Karpas-422 (cell line): Measurements from ENCODE around the gene LDLR. TPM values are rescaled to one million over a fixed set of nuclear protein-coding genes. Genes with fewer than 3 reads are reported as not detected.
"Not testable (repeated sequence)": the region's sequence is repeated elsewhere in the genome, so short reads cannot be mapped to it uniquely, and the experiment has no call there.

Experiments used
- DNase-seq: peaks from one replicate; pipeline ENCODE4 v3.0.0-alpha.2; 2015
- H2AFZ ChIP-seq: fragments of 200-600 bp; sonication (generic); 2 replicates; pipeline ENCODE4 v1.6.1; 2014; ENCODE audit warnings: antibody characterized with exemption, low read length, mixed read lengths
- H3K27ac ChIP-seq: fragments of 200-600 bp; sonication (generic); 2 replicates; pipeline ENCODE4 v1.5.1; 2014; ENCODE audit warnings: mild to moderate bottlenecking, low read length, moderate library complexity
- H3K27me3 ChIP-seq: fragments of 200-600 bp; sonication (generic); 2 replicates; pipeline ENCODE4 v1.6.1; 2014; ENCODE audit warnings: low read length, mixed read lengths
- H3K36me3 ChIP-seq: fragments of 200-600 bp; sonication (generic); 2 replicates; pipeline ENCODE4 v1.6.1; 2014; ENCODE audit warnings: low read length, mixed read lengths; ENCODE audit not compliant: insufficient read depth
- H3K4me1 ChIP-seq: fragments of 200-600 bp; sonication (generic); 2 replicates; pipeline ENCODE4 v1.6.1; 2014; ENCODE audit warnings: mild to moderate bottlenecking, low read length, mixed read lengths
- H3K4me2 ChIP-seq: fragments of 200-600 bp; sonication (generic); 2 replicates; pipeline ENCODE4 v1.6.1; 2014; ENCODE audit warnings: low read length, low read depth, mild to moderate bottlenecking; ENCODE audit not compliant: poor library complexity, severe bottlenecking
- H3K4me3 ChIP-seq: fragments of 200-600 bp; sonication (generic); 2 replicates; pipeline ENCODE4 v1.5.1; 2014; ENCODE audit warnings: mild to moderate bottlenecking, antibody characterized with exemption, low read length, mixed read lengths
- H3K79me2 ChIP-seq: fragments of 200-600 bp; sonication (generic); 2 replicates; pipeline ENCODE4 v1.6.1; 2014; ENCODE audit warnings: mild to moderate bottlenecking, low read length, mixed read lengths
- H3K9ac ChIP-seq: fragments of 200-600 bp; sonication (generic); 2 replicates; pipeline ENCODE4 v1.6.0; 2014; ENCODE audit warnings: low read length
- H3K9me2 ChIP-seq: fragments of 200-600 bp; sonication (generic), shearing (Covaris generic); replicated peaks from 2 replicates; pipeline ENCODE4 v1.6.0; 2014; ENCODE audit warnings: mild to moderate bottlenecking, low read length, moderate library complexity; ENCODE audit not compliant: insufficient read depth
- H3K9me3 ChIP-seq: fragments of 300-700, 200-600 bp; sonication (generic); 2 replicates; pipeline ENCODE4 v1.6.1; 2014; ENCODE audit warnings: low read length, mixed read lengths
- H4K20me1 ChIP-seq: fragments of 200-600 bp; sonication (generic); 2 replicates; pipeline ENCODE4 v1.6.1; 2014; ENCODE audit warnings: mild to moderate bottlenecking, antibody characterized with exemption, low read length, low read depth; ENCODE audit not compliant: insufficient read depth
- total RNA-seq: library from RNA; depleted of rRNA; stranded (reverse); fragments of >200 nt; shearing (Covaris generic); gene quantifications from 2 replicates; pipeline ENCODE4 v1.2.3, GENCODE V29; 2014; ENCODE audit warnings: low replicate concordance

The LDLR gene
- total RNA-seq, 1 experiment from 2014 or later = 49.8 TPM

DNA sequence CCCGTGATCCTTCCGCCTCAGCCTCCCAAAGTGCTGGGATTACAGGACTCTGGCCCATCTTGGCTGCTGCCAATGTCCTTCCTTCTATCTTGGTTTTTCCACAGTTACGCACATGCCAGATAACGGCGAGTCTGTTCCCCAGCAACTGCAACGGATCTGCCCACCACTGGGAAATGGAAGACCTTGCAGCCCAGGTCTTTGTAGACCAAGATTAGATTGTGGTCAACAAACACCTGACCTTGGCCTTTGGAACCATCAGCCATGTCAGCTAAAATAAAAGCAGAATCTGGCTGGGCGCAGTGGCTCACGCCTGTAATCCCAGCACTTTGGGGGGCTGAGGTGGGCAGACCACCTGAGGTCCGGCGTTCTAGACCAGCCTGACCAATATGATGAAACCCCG, 10.4 kb upstream of the LDLR start:
- Histone ChIP-seq H3K9me2 (no peaks in the 10 kb centered on the region), H3K4me2 (no peak overlapping the region), H3K9ac (no peak overlapping the region), H3K36me3 (no peaks in the 10 kb centered on the region), H3K27ac (no peak overlapping the region), H4K20me1 (no peaks in the 10 kb centered on the region), H3K4me1 (no peaks in the 10 kb centered on the region; the same call in 1 of the 2 replicates), H3K9me3 (no peaks in the 10 kb centered on the region), H3K27me3 (no peaks in the 10 kb centered on the region), H3K79me2 (no peaks in the 10 kb centered on the region), H3K4me3 (no peak overlapping the region), H2AFZ (no peak overlapping the region)
- DNase-seq = no peak

DNA sequence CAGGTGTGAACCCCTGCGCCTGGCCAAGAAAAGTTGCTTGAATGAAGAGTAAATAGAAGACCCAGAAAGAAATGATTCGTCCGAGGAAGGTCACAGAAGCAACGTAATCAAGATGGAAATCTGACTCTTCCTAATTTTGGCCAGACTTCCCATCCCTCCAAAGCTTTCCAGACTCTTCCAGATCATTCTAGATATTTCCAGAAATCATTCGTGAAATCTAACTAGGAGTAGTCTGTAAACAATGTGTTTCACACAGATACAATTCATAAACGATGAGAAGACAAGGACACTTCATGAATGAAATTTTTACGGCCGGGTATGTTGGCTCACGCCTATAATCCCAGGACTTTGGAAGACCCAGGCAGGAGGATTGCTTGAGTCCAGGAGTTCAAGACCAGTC, 9.3 kb upstream of the LDLR start:
- Histone ChIP-seq H3K9me2 (no peaks in the 10 kb centered on the region), H3K27ac (no peak overlapping the region), H3K4me1 (no peaks in the 10 kb centered on the region), H4K20me1 (no peaks in the 10 kb centered on the region), H3K79me2 (no peaks in the 10 kb centered on the region), H3K9ac (no peak overlapping the region), H3K4me2 (no peak overlapping the region), H3K27me3 (no peaks in the 10 kb centered on the region), H3K36me3 (no peaks in the 10 kb centered on the region), H3K4me3 (no peak overlapping the region), H2AFZ (no peak overlapping the region), H3K9me3 (no peaks in the 10 kb centered on the region)
- DNase-seq = no peak

DNA sequence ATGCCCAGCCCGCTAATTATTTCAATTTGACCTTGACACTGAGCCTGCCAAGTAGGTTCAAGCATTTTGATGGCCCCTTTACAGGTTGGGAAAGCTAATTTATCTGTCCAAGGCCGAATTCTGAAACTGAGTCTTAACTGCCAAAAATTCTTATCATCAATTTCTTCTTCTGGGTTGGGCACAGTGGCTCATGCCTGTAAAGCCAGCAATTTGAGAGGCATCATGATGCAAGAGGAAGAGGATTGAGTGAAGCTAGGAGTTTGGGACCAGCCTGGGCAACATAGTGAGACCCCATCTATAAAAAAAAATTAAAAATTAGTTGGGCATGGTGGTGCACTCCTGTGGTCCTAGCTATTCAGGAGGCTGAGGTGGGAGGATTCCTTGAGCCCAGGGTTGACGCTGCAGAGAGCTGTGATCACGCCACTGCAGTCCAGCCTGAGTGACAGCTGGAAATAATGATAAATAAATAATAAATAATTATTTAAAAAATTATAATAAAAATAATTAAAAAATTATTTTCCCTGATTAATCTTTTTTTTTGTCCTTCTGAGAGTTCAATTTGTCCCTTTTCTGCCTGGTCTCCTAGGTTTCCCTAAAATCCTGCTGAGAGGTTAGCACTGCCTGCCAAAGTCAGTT, 1.3 kb upstream of the LDLR start:
- Histone ChIP-seq H2AFZ (no peak overlapping the region), H3K27me3 (no peaks in the 10 kb centered on the region), H3K27ac (peak overlapping the region; percentile 92; the same call in 1 of the 2 replicates), H3K4me2 (no peak overlapping the region), H3K79me2 (peaks cover 33% of the 10 kb centered on the region), H3K9ac (no peak overlapping the region), H3K36me3 (peaks cover 19% of the 10 kb centered on the region), H3K4me1 (peaks cover 31% of the 10 kb centered on the region), H3K9me2 (no peaks in the 10 kb centered on the region), H3K9me3 (no peaks in the 10 kb centered on the region), H3K4me3 (no peak overlapping the region), H4K20me1 (peaks cover 24% of the 10 kb centered on the region)
- DNase-seq = no peak

DNA sequence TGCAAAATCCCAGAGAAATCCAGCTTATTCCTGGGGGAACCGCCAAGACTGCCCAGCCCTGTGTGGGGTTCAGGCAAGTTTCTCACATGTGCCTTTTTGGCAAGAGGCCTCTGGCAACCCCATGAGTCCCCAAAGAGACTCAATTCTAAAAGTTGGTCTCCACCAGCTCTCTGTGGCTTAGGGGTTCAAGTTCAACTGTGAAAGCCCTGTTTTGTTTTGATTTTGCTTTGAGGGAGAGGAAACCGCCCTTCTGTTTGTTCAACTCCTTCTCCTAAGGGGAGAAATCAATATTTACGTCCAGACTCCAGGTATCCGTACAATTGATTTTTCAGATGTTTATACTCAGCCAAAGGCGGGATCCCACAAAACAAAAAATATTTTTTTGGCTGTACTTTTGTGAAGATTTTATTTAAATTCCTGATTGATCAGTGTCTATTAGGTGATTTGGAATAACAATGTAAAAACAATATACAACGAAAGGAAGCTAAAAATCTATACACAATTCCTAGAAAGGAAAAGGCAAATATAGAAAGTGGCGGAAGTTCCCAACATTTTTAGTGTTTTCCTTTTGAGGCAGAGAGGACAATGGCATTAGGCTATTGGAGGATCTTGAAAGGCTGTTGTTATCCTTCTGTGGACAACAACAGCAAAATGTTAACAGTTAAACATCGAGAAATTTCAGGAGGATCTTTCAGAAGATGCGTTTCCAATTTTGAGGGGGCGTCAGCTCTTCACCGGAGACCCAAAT, 583 bp upstream of the LDLR start:
- peaks cover 40% of the 10 kb centered on the region for H3K79me2 ChIP-seq
- peak overlapping the region; percentile 87 for H3K9ac ChIP-seq
- H4K20me1 ChIP-seq = peaks cover 31% of the 10 kb centered on the region
- no peaks in the 10 kb centered on the region for H3K9me3 ChIP-seq
- H3K27ac ChIP-seq = peak overlapping the region; percentile 92
- DNase-seq = no peak
- H3K36me3 ChIP-seq = peaks cover 24% of the 10 kb centered on the region
- H3K9me2 ChIP-seq = no peaks in the 10 kb centered on the region
- H2AFZ ChIP-seq = 0 out of 2 replicates have a peak overlapping the region, but pooled peaks have one; percentile 19
- peak overlapping the region; percentile 59 for H3K4me2 ChIP-seq
- no peaks in the 10 kb centered on the region for H3K27me3 ChIP-seq
- H3K4me1 ChIP-seq = peaks cover 34% of the 10 kb centered on the region
- peak overlapping the region; percentile 85 for H3K4me3 ChIP-seq

DNA sequence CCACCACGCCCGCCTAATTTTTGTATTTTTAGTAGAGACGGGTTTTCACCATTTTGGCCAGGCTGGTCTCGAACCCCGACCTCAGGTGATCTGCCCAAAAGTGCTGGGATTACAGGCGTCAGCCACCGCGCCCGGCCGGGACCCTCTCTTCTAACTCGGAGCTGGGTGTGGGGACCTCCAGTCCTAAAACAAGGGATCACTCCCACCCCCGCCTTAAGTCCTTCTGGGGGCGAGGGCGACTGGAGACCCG, 676 bp downstream of the LDLR start:
- Histone ChIP-seq H3K36me3 (peaks cover 34% of the 10 kb centered on the region), H4K20me1 (peaks cover 41% of the 10 kb centered on the region), H3K9ac (peak overlapping the region; percentile 87), H3K4me3 (peak overlapping the region; percentile 85), H3K27ac (peak overlapping the region; percentile 92), H3K4me1 (peaks cover 38% of the 10 kb centered on the region), H3K4me2 (peak overlapping the region; percentile 59), H3K79me2 (peaks cover 53% of the 10 kb centered on the region)
- H3K27me3 ChIP-seq, H3K9me3 ChIP-seq, DNase-seq, H2AFZ ChIP-seq, H3K9me2 ChIP-seq: not testable (repeated sequence)

DNA sequence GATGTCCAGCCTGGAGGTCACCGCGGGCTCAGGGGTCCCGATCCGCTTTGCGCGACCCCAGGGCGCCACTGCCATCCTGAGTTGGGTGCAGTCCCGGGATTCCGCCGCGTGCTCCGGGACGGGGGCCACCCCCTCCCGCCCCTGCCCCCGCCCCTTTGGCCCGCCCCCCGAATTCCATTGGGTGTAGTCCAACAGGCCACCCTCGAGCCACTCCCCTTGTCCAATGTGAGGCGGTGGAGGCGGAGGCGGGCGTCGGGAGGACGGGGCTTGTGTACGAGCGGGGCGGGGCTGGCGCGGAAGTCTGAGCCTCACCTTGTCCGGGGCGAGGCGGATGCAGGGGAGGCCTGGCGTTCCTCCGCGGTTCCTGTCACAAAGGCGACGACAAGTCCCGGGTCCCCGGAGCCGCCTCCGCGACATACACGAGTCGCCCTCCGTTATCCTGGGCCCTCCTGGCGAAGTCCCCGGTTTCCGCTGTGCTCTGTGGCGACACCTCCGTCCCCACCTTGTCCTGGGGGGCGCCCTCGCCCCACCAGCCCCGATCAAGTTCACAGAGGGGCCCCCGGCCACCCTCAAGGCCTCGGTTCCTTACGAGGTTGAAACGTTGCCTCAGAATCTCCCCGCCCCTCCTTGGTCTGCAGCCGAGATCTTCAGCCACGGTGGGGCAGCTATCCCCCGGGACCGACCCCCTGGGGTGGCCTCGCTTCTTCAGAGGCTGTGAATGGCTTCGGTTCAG, 1.2 kb downstream of the LDLR start:
- H3K9me3 ChIP-seq = no peaks in the 10 kb centered on the region
- peaks cover 37% of the 10 kb centered on the region for H3K36me3 ChIP-seq
- peak overlapping the region; percentile 90 for H3K9ac ChIP-seq
- peak; percentile 98 for DNase-seq
- H3K27ac ChIP-seq = peak overlapping the region; percentile 92
- peaks cover 38% of the 10 kb centered on the region for H3K4me1 ChIP-seq
- no peaks in the 10 kb centered on the region for H3K9me2 ChIP-seq
- H3K79me2 ChIP-seq = peaks cover 58% of the 10 kb centered on the region
- no peak overlapping the region for H2AFZ ChIP-seq
- H4K20me1 ChIP-seq = peaks cover 45% of the 10 kb centered on the region
- no peaks in the 10 kb centered on the region for H3K27me3 ChIP-seq
- peak overlapping the region; percentile 99 for H3K4me2 ChIP-seq
- H3K4me3 ChIP-seq = peak overlapping the region; percentile 89

DNA sequence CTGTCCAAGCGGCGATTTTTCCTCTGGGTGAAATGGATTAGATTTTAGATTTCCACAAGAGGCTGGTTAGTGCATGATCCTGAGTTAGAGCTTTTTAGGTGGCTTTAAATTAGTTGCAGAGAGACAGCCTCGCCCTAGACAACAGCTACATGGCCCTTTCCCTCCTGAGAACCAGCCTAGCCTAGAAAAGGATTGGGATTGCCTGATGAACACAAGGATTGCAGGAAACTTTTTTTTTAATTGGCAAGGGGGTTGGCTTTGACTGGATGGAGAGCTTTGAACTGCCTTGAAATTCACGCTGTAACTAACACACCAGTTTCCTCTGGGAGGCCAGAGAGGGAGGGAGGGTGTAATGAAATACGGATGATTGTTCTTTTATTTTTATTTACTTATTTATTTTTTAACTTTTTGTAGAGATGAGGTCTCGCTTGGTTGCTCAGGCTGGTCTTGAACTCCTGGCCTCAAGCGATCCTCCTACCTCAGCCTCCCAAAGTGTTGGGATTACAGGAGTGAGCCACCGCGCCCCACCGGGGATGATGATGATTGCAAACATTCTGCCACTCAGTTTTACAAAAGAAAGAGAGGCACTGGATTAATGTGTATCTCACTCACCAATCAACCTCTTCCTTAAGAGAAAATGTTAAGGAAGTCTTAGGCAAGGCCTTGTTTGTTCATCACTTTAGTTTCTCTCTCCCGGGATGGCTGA, 1.9 kb downstream of the LDLR start:
- peaks cover 65% of the 10 kb centered on the region for H3K79me2 ChIP-seq
- H3K27me3 ChIP-seq = no peaks in the 10 kb centered on the region
- no peak for DNase-seq
- peak overlapping the region; percentile 85 for H3K27ac ChIP-seq
- H3K9me3 ChIP-seq = no peaks in the 10 kb centered on the region
- peaks cover 38% of the 10 kb centered on the region for H3K4me1 ChIP-seq
- H4K20me1 ChIP-seq = peaks cover 52% of the 10 kb centered on the region
- no peak overlapping the region for H2AFZ ChIP-seq
- peak overlapping the region; percentile 99 for H3K4me2 ChIP-seq
- peak overlapping the region; percentile 90 for H3K9ac ChIP-seq
- peak overlapping the region; percentile 89 for H3K4me3 ChIP-seq
- no peaks in the 10 kb centered on the region for H3K9me2 ChIP-seq
- peaks cover 43% of the 10 kb centered on the region for H3K36me3 ChIP-seq
